ENCODE data around the gene SIPA1L3.
A peak's percentile ranks its signal among the peaks of the same experiment; 100 is the strongest.
"Not testable (repeated sequence)": the region's sequence is repeated elsewhere in the genome, so short reads cannot be mapped to it uniquely, and the experiment has no call there.

SIPA1L3 gene, protein sequence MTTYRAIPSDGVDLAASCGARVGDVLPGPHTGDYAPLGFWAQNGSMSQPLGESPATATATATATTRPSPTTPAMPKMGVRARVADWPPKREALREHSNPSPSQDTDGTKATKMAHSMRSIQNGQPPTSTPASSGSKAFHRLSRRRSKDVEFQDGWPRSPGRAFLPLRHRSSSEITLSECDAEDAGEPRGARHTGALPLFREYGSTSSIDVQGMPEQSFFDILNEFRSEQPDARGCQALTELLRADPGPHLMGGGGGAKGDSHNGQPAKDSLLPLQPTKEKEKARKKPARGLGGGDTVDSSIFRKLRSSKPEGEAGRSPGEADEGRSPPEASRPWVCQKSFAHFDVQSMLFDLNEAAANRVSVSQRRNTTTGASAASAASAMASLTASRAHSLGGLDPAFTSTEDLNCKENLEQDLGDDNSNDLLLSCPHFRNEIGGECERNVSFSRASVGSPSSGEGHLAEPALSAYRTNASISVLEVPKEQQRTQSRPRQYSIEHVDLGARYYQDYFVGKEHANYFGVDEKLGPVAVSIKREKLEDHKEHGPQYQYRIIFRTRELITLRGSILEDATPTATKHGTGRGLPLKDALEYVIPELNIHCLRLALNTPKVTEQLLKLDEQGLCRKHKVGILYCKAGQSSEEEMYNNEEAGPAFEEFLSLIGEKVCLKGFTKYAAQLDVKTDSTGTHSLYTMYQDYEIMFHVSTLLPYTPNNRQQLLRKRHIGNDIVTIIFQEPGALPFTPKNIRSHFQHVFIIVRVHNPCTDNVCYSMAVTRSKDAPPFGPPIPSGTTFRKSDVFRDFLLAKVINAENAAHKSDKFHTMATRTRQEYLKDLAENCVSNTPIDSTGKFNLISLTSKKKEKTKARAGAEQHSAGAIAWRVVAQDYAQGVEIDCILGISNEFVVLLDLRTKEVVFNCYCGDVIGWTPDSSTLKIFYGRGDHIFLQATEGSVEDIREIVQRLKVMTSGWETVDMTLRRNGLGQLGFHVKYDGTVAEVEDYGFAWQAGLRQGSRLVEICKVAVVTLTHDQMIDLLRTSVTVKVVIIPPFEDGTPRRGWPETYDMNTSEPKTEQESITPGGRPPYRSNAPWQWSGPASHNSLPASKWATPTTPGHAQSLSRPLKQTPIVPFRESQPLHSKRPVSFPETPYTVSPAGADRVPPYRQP (N-terminal part only)

GRCh38 chr19:37906869-37907734 is at the start of gene SIPA1L3:
SIPA1L3 (plus strand) TSS chr19:37907208; CDS start chr19:38081566, 174,358 bp downstream.
- intact Hi-C loops (cut with micrococcal nuclease): loop anchor here (5.0 to 10.0 kb wide), 4 partner anchors 45 to 318 kb away; partner anchors contain the start of gene DPF1
- Mint-ChIP-seq H3K4me1 (ENCODE audit: low read depth) (peaks cover 48% of the 10 kb centered on the region), H3K27me3 (peaks cover 4% of the 10 kb centered on the region), H3K4me3 (peak within 1 kb of the TSS; percentile 93), H3K9me3 (no peaks in the 10 kb centered on the region), H3K27ac (peak within 1 kb of the TSS; percentile 80), H3K36me3 (ENCODE audit: low read depth) (peaks cover 28% of the 10 kb centered on the region)

DNA sequence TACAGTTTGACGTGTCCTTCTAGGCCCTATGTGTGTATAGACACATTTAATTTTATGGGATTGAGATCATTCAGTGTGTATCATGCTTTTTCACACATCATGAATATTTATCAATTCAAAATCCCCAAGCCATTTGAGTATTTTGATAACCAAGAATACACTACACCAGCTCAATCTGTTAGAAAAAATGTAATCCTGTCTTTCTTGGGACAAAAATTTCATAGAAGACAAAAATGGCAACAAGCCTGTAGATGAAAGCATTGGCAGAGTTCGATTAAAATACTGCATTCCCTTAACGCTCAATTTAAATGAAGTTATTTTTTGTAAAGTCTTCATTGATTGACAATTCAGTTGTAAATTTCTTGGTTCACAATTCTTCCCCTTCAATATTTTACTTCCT is 42.5 kb upstream of the SIPA1L3 start:
- Mint-ChIP-seq H3K4me1 (ENCODE audit: low read depth) (no peaks in the 10 kb centered on the region), H3K36me3 (ENCODE audit: low read depth) (no peaks in the 10 kb centered on the region), H3K27me3 (no peaks in the 10 kb centered on the region), H3K9me3 (peaks cover 52% of the 10 kb centered on the region), H3K4me3 (no peak overlapping the region), H3K27ac (no peak overlapping the region)
- intact Hi-C loops (cut with micrococcal nuclease): no loop called here

- intact Hi-C loops (cut with micrococcal nuclease); H3K36me3 Mint-ChIP-seq (ENCODE audit: low read depth); H3K27ac Mint-ChIP-seq; H3K4me1 Mint-ChIP-seq (ENCODE audit: low read depth); H3K27me3 Mint-ChIP-seq; H3K4me3 Mint-ChIP-seq: not testable (repeated sequence)
- H3K9me3 Mint-ChIP-seq: peaks cover 62% of the 10 kb centered on the region
Observed at GRCh38 chr19:37865930-37866329, 41.1 kb upstream of the SIPA1L3 start.

GRCh38 chr19:37867831-37868230 is 39.2 kb upstream of the SIPA1L3 start:
- H3K4me3 Mint-ChIP-seq: no peak overlapping the region

DNA sequence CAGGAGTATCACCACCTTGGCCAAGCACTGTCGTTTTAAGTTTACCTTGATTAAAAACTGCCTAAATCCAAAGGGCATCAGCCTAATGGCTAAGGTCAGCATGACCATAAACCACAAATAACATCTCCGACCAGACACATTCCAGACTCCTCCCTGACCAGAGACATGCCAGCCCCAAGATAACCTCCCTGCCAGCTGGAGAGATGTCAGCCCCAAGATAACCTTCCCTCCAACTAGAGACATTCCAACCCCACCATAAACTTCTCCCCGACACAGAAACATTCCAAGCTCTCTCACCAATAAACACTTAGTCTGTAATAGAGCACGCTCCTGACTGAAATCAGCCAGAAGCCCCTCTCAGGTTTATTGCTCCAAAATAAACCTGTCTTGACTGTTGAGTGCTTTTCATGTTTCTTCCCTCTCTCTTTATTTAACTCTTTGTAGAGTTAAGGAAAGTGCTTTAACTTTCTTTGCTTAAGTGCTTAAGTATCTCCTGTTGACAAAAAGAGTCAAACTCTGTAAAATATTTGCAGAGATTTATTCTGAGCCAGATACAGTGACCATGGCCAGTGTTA is 37.2 kb upstream of the SIPA1L3 start:
- no peak overlapping the region for H3K4me3 Mint-ChIP-seq
- H3K36me3 Mint-ChIP-seq (ENCODE audit: low read depth): no peaks in the 10 kb centered on the region
- H3K27me3 Mint-ChIP-seq: no peaks in the 10 kb centered on the region
- H3K4me1 Mint-ChIP-seq (ENCODE audit: low read depth): no peaks in the 10 kb centered on the region
- no peak overlapping the region for H3K27ac Mint-ChIP-seq
- H3K9me3 Mint-ChIP-seq: peaks cover 57% of the 10 kb centered on the region
- intact Hi-C loops (cut with micrococcal nuclease): no loop called here

More at GRCh38 chr19:37867831-37868230, 39.2 kb upstream of the SIPA1L3 start:
- no peaks in the 10 kb centered on the region for H3K27me3 Mint-ChIP-seq
- H3K36me3 Mint-ChIP-seq (ENCODE audit: low read depth): no peaks in the 10 kb centered on the region
- no peak overlapping the region for H3K27ac Mint-ChIP-seq
- H3K4me1 Mint-ChIP-seq (ENCODE audit: low read depth): no peaks in the 10 kb centered on the region
- intact Hi-C loops (cut with micrococcal nuclease): no loop called here
- H3K9me3 Mint-ChIP-seq: peaks cover 68% of the 10 kb centered on the region

DNA sequence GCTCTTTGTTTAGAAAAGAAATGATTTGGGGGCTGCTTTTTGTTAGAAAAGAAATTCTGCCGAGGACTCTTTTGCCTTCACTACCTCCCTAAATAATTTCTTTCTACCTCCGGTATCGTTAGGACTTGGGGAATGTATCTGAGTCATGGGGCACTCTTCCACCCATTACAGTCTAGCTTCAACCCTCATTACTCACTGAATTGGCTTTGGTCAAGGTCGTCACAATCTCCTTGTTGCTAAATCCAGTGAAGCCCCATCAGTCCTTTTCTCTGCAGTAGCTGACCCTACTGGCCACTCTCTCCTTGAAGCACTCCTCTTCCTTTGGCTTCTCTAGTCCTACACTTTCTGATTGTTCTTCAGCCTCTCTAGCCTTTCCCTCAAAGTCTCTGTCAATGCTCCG is 34.6 kb upstream of the SIPA1L3 start:
- Mint-ChIP-seq H3K9me3 (peaks cover 61% of the 10 kb centered on the region), H3K36me3 (ENCODE audit: low read depth) (no peaks in the 10 kb centered on the region), H3K27me3 (no peaks in the 10 kb centered on the region), H3K27ac (no peak overlapping the region), H3K4me1 (ENCODE audit: low read depth) (peaks cover 6% of the 10 kb centered on the region), H3K4me3 (no peak overlapping the region)
- intact Hi-C loops (cut with micrococcal nuclease): no loop called here

DNA sequence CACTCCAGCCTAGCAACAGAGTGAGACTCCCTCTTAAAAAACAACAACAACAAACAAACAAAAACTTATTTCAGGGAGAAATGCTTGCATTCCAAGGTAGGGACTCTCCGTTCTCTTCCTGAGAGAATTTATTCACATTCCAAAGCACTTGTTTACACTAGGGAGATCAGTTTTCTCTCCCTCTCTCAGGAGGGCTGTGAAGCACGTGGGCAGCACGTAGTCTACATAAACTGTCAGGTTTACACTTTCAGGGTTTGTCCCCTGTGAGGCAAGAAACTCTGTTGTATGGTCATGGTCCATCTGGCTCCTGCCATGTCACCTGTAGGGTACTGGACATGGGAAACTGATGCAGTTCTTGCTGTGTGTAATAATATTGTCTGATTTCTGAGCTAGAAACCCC is 32.2 kb upstream of the SIPA1L3 start:
- Mint-ChIP-seq H3K9me3 (peaks cover 41% of the 10 kb centered on the region), H3K4me1 (ENCODE audit: low read depth) (peaks cover 6% of the 10 kb centered on the region), H3K27me3 (no peaks in the 10 kb centered on the region), H3K36me3 (ENCODE audit: low read depth) (no peaks in the 10 kb centered on the region), H3K4me3 (no peak overlapping the region), H3K27ac (no peak overlapping the region)
- intact Hi-C loops (cut with micrococcal nuclease): no loop called here

- Mint-ChIP-seq H3K36me3 (ENCODE audit: low read depth) (no peaks in the 10 kb centered on the region), H3K9me3 (peaks cover 33% of the 10 kb centered on the region), H3K27ac (no peak overlapping the region), H3K4me3 (no peak overlapping the region), H3K4me1 (ENCODE audit: low read depth) (peaks cover 6% of the 10 kb centered on the region), H3K27me3 (no peaks in the 10 kb centered on the region)
- intact Hi-C loops (cut with micrococcal nuclease): no loop called here
Observed at GRCh38 chr19:37876032-37876431, 31.0 kb upstream of the SIPA1L3 start.

DNA sequence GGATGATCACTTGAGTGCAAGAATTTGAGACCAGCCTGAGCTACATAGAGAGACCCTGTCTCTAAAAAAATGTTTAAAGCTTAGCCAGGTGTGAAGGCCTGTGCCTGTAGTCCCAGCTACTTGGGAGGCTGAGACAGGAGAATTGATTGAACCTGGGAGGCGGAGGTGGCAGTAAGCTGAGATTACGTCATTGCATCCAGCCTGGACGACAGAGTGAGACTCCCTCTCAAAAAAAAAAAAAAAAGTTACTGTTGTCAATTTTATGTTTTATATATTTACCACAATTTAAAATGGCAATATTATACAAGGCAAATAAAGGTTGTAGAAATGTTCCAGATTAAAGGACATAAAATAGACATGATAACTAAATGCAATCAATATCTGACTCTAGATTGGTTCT is 29.9 kb upstream of the SIPA1L3 start:
- Mint-ChIP-seq H3K27me3 (no peaks in the 10 kb centered on the region), H3K27ac (no peak overlapping the region), H3K9me3 (peaks cover 32% of the 10 kb centered on the region), H3K36me3 (ENCODE audit: low read depth) (no peaks in the 10 kb centered on the region), H3K4me1 (ENCODE audit: low read depth) (peaks cover 6% of the 10 kb centered on the region), H3K4me3 (no peak overlapping the region)
- intact Hi-C loops (cut with micrococcal nuclease): no loop called here

- H3K36me3 Mint-ChIP-seq (ENCODE audit: low read depth): no peaks in the 10 kb centered on the region
- intact Hi-C loops (cut with micrococcal nuclease): no loop called here
- no peak overlapping the region for H3K4me3 Mint-ChIP-seq
- H3K27ac Mint-ChIP-seq: no peak overlapping the region
- H3K27me3 Mint-ChIP-seq: no peaks in the 10 kb centered on the region
- H3K9me3 Mint-ChIP-seq: peaks cover 21% of the 10 kb centered on the region
- H3K4me1 Mint-ChIP-seq (ENCODE audit: low read depth): no peaks in the 10 kb centered on the region
Observed at GRCh38 chr19:37885392-37885791, 21.6 kb upstream of the SIPA1L3 start.

GRCh38 chr19:37886571-37886970 is 20.4 kb upstream of the SIPA1L3 start:
- H3K27me3 Mint-ChIP-seq: no peaks in the 10 kb centered on the region
- H3K27ac Mint-ChIP-seq: no peak overlapping the region
- H3K4me1 Mint-ChIP-seq (ENCODE audit: low read depth): no peaks in the 10 kb centered on the region
- H3K4me3 Mint-ChIP-seq: no peak overlapping the region
- H3K9me3 Mint-ChIP-seq: peaks cover 20% of the 10 kb centered on the region
- intact Hi-C loops (cut with micrococcal nuclease): no loop called here
- no peaks in the 10 kb centered on the region for H3K36me3 Mint-ChIP-seq (ENCODE audit: low read depth)

- H3K4me3 Mint-ChIP-seq: no peak overlapping the region
- intact Hi-C loops (cut with micrococcal nuclease): no loop called here
- H3K27me3 Mint-ChIP-seq: peaks cover 2% of the 10 kb centered on the region
- no peaks in the 10 kb centered on the region for H3K36me3 Mint-ChIP-seq (ENCODE audit: low read depth)
- H3K9me3 Mint-ChIP-seq: no peaks in the 10 kb centered on the region
- H3K27ac Mint-ChIP-seq: no peak overlapping the region
- H3K4me1 Mint-ChIP-seq (ENCODE audit: low read depth): no peaks in the 10 kb centered on the region
Observed at GRCh38 chr19:37893845-37894575, 13.0 kb upstream of the SIPA1L3 start.

Measured in dendritic cell treated with granulocyte-macrophage colony-stimulating factor and Interleukin-4, amounts not matched to agents 40 ng/mL and 50 ng/mL, for 4 days (primary cell).